GM18868 (cell line): Measurements from ENCODE around the gene JMJD1C.

Experiments used
- ATAC-seq: cut with Tn5 transposase; IDR thresholded peaks from one replicate; pipeline ENCODE4 v1.9.1; 2021; ENCODE audit warnings: mild to moderate bottlenecking, moderate library complexity; ENCODE audit not compliant: unreplicated experiment

JMJD1C gene

DNA sequence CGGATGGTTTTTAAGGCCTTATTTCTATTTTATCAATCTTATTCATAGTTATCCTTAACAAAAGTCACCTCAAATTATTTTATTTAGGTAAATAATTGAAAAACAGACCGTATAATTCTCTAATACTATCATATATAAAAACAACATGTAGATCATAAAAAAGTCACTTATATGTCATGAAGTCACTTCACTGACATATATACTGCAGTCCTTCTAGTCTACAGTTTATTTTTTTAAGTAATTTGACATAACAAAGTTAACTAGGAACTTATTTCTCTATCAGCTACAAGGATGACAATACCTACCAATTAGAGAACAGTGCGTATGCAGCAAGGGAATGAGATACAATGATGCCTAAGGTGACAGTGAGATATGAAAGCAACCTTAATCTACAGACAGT lies 26.2 kb downstream of the JMJD1C start:
- no peak for ATAC-seq

DNA sequence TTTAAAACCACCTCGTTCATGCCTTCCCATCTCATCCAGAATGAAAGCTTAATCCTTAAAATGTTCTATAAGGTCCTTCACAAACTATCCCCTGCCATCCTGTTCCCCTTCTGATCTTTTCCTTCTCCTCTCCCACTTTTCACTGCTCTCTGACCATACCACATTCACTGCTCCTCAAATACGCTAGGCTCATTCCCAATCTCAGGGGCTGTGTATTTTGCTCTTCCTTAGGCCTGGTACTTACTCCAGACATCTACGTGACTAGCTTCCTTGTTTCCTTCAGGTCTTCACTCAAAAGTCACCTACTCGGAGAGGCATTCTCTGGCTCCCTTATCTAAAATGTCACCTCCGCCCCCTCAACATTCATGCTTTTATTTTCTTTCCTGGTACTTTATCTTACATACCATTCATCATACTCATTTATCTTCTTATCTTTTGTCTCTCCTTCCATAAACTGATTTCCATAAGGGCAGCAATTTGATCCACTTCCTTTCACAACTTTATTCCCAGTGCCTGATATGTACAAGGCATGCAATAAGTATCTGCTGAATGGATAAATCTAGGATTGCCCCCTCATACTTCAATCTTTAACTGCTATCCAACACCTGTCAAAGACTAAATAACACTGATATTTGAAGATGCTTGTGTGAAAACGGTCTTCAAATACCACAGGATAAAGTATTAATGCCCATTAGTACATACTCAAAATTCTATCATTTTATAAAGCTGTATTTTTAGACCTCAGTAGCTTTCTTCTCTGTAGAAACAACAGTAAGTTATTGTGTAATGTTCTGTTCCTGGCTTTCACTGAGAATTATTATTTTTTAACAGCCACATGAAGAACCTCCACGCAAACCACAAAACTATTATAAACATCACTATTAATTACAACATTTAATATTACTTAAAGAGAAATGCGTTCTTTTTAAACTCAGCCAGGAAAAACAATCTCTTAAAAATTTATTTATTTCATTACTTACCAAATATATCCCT lies 27.0 kb downstream of the JMJD1C start:
- no peak for ATAC-seq

DNA sequence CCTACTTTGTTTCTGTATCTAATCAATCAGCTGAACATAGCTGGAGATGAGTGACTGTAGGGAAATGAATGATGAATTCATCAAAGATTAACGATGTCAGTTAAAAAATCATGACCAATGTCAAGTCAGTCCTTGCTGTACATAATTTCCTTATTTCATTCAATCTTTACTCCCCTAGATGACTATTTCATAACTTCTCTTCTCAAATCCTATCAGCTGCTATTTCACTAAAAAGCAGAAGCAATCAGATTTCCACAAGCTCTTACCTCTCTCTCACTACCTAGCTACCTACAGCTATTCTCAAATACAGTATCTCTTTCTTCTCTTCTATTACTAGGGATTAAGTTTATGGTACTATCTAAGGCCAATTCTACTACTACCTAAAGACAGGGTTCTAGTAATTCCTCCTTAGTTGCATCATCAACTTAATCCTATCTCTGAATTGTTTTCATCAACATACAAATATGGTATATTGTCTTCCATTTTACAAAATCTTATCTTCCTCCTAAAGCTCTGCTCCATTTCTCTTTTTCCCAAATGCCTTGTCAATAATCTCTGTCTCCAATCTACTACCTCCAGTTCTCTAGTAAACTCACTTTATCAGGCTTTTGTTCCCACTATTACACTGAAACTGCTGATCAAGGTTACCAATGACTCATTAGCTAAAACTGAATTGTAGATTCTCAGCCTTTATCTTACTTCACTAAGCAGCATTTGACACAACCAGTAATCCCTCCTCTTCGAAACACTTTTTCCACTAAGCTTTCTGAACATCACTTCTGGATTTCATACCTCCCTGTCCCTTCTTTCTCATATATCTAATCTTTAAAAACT lies 28.4 kb downstream of the JMJD1C start:
- peak; percentile 64 for ATAC-seq

DNA sequence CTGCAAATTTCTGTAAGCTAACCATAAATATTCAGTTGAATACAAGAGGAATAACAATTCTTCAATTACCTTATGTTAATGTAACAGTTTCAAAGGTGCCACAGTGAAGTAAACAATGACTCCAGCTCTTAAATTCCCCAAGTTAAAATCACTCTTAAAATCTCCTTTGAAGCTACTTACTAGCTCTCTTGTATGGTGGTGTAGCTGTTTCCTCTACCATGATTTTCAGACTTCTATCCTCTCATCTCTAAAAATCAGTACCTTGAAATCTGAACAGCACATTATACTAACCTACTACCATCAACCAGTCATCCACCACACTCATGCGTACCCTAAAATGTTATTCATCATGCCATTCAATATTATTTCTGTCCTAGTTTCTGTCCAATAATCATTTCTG lies 29.6 kb downstream of the JMJD1C start:
- no peak for ATAC-seq

DNA sequence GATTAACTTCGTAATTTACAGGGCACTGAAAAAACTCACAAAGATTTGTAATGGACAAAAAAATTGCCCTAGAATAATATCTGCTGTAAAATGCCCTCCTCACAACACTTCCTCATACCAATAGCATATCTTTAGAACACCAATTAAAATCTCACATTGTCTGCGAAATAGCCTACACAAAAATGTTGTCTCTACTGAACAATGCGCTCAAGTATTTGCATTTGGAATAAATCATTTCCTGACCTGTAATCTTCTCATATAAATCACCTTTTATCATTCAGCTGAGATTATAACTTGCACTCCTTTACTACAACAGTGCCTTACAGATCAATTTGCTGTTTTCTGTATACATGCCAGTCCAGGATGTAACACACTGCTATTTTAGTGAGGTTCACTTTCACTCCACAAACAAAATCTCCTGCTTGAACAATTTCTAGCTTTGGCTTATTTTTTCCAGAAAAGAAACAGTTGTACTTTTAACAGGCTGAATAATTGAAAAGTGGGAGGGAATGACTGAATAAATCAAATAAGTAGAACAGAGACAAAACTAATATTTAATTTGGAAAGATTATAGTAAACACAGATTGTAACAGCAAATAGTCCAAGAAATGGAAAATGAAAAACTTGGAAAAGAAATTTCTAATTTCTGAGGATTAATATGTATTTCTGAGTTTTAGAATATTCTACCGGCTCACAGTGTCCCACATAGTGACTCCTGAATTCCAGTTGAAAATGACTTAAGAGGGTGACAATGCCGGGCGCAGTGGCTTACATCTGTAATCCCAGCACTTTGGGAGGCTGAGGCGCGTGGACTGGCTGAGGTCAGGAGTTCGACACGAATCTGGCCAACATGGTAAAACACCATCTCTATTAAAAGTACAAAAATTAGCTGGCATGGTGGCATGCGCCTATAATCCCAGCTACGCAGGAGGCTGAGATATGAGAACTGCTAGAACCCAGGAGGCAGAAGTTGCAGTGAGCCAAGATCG lies 30.6 kb downstream of the JMJD1C start:
- no peak for ATAC-seq

DNA sequence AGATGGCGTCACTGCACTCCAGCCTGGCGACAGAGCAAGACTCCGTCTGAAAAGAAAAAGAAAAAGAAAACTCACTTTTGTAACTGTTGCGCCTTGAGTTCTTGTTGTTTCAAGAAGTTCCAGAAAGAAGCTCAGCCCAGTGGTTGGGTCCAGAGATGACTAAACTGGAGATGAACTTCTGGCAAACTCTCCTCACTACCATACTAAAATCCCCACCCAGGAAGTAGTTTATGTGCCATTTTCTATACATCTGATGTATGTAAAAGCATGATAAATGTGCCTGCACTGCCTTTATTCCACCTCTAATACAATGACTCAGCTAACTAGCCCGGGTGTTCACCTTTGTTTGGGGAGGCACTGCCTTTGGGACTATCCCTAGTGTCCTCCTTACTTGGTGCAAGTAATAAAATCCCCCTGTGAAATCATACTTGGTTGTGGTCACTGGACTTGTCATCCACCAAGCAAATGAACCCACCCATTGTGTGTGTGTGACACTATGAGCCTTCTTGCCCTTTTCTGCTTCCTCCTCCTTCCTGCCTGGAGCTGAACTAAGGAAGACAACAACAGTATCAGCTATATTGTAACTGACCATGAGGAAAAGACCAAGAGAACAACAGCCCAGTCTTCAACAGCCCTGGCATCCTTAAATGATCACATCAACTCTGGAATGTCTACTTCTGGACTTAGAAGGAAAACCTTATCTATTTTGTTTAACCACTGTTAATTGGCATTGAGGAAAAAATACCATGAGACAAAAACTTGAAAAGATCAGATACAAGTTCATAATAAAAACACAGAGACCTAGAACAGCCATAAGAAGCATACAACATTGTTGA lies 33.6 kb downstream of the JMJD1C start:
- peak; percentile 73 for ATAC-seq

DNA sequence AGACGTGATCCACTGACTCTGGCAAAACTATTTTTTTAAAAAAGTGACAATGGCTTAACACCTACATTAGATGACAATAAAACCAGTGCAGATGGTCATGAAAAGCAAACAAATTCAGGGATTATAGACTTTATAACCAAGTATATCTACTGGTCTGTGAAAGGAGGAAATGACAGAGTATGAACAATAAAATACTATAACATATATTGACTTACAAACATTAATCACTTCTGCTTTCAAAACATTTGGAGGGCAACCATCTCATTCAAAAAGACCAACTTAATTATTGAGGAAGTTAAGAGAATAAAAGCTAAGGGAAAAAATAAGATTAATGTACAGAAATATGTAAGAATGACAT lies 34.8 kb downstream of the JMJD1C start:
- ATAC-seq, result no peak

DNA sequence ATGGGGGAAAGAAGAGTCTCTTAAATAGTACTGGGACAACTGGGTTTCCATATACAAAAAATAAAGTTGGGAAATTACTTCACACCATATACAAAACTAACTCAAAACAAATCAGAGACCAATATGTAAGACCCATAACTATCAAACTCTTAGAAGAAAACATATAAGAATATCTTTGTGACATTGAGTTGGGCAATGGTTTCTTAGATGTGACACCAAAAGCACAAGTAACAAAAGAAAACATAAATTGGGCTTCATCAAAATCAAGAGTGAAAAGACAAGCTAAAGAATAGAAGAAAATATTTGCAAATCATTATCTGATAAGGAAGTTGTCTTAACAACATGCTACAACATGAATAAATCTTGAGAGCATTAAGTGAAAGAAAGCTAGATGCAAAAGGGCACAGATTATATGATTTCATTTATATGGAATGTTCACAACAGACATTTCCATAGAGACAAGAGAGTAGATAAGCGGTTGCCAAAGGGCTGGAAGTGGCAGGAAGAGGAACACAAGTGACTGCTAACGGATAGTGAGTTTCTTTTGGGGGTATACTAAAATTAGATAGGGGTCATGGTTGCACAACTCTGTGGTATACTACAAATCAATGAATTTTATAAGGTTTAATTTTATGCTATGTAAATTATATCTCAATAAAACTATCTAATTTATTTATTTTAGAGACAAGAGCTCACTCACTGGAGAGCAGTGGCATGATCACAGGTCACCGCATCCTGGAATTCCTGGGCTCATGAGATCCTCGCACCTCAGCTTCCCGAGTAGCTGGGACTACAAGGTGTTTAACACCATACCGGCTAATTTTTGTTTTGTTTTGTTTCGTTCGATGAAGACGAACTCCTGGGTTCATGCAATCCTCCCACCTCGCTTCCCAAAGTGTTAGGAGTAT lies 35.4 kb downstream of the JMJD1C start:
- ATAC-seq, result no peak

DNA sequence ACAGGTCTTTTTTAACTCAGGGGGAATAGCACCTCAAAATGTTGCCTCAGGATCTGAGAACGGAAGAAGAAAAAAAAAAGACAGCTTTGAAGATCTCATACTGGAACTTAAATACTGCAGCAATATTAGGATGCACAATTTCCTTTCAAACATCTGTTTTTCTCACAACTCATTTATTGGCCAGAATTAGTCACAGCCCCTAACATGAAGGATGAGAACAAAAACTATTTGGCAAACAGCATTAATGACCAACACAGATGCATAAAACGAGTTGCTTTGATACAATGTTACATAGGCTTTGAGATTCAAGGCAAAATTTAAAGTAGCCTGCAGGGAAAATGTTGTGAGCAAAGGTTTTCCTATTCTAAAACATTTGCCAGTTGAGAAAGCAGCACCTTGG lies 36.5 kb downstream of the JMJD1C start:
- ATAC-seq, result no peak

DNA sequence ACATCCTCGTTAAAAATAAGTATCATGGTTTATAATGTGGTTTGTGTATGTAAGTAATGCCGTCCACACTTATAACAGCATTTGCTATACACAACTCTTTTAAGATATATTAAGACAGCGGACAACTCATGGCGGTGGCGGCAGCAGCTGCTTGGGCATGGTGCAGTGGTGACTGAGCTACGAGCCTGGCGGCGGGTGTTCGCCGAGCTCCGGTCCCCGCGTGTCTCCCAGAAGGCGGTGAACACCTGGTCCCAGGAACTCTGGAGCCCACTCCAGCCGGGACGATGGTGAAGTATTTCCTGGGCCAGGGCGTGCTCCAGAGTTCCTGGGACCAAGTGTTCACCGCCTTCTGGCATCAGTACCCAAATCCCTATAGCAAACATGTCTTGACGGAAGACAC lies 38.8 kb downstream of the JMJD1C start:
- no peak for ATAC-seq

DNA sequence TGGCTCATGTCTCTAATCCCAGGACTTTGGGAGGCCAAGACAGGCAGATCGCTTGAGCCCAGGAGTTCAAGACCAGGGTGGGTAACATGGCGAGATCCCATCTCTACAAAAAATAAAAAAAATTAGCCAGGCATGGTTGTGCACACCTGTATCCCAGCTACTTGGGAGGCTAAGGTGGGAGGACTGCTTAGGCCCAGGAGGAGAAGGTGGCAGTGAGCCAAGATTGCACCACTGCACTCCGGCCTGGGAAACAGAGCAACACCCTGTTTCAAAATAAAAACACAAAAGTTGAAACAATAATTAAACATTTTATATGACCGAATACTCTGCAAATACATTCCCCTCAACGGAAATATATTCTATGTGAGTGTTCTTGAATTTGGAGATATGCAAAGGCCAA lies 40.3 kb downstream of the JMJD1C start:
- ATAC-seq, result no peak

DNA sequence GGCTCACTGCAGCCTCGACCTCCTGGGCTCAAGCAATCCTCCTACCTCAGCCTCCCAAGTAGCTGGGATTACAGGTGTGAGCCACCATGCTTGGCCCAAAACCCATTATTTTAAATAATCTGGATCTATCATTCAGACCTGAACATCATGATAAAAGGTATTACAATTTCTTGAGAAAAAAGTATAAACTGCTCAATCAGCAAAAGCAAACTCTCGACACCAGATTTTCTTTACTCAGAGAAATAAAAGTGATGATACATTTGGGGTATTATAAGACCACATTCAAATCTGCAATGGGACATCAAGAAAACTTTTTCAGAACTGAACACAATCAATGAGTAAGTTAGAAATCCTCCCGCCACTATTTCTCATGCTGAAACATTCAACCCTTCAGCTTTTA lies 41.2 kb downstream of the JMJD1C start:
- ATAC-seq, result no peak

DNA sequence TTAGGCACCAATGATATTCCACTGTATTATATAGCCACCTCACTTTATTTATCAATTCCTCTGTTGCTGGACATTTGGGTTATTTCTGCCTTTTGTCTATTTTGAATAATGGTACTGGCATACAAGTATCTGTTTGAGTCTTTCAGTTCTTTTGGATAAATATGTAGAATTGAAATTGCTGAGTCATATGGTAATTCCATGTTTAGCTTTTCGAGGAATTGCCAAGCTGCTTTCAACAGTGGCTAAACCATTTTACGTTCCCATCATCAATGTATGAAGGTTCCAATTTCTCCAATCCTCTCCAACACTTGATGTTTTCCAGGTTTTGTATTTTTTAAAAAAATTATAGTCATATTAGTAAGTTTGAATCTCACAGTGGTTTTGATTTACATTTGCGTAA lies 42.3 kb downstream of the JMJD1C start:
- ATAC-seq, result no peak

DNA sequence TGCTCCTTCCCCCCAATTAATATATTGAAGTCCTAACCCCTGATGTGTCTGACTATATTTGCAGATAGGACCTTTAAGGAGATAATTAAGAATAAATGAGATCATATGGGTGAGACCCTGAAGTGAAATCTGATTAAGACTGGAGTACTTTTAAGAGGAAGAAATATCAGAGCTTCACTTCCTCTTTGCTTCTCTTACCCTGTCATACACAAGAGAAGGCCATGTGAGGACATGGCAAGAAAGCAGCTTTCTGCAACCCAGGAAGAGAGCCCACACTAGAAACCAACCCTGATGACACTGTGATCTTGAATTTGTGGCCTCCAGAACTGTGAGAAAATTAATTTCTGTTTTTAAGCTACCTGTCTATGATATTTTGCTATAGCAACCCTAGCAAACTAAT lies 44.2 kb downstream of the JMJD1C start:
- peak; percentile 99 for ATAC-seq

DNA sequence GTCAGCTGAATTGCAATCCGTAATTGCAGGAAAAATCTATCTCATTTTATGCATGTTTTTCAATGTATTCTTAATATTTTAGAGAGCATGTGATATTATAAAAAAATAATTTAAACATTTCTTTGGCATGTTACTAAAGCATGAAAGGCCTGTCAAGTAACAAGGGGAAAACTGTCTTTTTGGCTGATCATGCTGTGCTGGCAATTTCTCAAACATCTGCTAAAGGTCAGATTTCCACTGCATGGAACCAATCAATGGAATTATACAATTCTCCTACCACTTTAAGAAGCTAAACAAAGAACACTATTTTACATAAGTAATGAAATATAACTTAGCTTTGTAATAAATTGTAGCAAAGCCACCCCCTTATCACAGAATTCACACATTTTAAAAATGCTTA lies 49.4 kb downstream of the JMJD1C start:
- no peak for ATAC-seq

DNA sequence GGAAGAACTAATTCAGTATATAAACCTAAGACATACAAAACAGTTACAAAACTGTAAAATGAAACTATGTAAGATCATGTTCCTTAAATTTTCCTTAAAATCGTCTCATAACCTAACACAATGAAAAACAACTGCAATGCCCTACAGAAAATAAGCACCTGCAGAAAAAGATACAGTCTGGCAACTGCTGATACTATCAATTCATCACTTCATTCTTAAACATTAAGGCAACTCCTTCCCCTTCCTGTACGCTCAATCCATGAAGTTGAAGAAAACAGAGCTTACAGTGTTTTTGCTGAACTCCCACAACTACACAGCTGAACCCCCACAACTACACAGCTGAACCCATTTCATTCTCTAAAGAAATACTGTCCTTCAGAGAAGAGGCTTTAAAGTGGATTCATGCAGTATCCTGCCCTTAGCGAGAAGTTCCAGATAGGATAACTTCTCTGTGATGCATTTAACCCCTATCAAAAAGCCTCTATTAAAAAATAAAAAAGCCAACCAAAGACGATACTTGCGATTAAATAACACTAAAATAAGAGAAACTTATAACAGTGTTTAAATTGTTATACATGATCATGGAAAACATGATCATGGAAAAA lies 50.0 kb downstream of the JMJD1C start:
- no peak for ATAC-seq

DNA sequence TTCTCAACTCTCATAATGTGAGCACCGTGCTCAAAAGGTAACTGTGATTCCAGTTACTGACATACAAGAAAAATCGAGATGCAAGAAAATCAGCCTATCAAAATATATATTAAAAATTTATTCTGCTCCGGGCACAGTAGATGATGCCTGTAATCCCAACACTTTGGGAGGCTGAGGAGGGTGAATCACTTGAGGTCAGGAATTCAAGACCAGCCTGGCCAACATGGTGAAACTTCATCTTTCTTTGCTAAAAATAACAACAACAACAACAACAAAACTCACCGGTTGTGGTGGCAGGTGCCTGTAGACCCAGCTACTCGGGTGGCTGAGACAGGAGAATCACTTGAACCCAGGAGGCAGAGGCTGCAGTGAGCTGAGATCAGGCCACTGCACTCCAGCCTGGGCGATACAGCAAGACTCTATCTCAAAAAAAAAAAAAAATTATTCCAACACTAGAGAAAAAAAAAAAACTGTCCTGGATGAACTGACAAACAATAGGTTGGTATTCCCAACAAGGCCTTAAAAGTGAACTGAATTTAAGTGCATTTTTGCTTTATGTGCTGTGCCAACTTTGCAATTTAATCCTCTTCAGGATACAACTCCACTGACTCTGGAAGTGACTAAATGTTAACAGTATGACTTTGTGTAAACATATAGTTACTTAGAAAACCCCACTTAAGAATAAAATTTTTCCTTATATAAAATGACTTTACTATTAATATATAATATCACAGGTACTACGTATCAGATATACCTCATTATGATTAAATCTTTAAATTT lies 51.1 kb downstream of the JMJD1C start:
- ATAC-seq, result no peak

DNA sequence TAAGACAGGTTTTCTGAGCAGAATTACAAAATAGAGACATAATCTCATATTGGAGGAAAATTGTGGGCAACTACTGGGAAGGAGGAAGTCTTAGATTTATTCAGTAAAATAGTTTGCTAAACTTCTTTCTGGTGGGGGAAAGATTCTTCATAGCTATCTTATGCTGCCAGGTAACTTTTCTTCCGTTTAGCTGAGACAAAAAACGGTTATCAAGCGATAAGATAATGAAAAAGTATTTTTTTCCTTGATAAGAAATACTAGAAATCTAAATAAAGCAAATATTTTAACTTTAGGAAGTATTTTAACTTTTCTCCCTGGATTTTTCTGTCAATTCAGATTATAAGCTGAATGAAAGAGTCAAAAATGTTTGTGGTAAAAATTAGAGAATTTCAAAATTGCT lies 52.3 kb downstream of the JMJD1C start:
- ATAC-seq, result no peak
